HT1080 (cell line): ENCODE data around the gene LIMK2. TPM values are rescaled to one million over a fixed set of nuclear protein-coding genes. Genes with fewer than 3 reads are reported as not detected.

Experiments
- DNase-seq: peaks from one replicate; pipeline ENCODE4 v3.0.0-alpha.2; 2015; ENCODE audit warnings: low read depth
- total RNA-seq: library from RNA; depleted of rRNA; stranded (reverse); fragments of >200 nt; shearing (Covaris generic); gene quantifications from 2 replicates; pipeline ENCODE4 v1.2.3, GENCODE V29; 2014

The LIMK2 gene
- total RNA-seq, 1 experiment from 2014 or later = 18.7 TPM

DNA sequence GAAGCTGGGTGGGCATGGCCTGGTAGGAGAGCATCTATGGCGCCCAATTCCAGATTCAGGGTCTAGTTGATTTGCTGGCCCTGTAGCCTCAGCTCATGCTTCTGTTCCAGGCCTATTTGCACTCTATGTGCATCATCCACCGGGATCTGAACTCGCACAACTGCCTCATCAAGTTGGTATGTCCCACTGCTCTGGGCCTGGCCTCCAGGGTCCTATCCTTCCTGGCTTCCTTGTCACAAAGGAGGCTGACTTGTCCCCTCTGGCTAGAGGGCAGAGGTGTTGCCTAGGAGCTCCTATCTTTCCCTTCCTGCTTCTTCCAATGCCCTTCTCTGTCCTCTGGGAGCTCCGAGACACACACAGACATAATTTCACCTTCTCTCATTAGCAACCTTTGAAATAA is 58.9 kb downstream of the LIMK2 start:
- no peak for DNase-seq

GRCh38 chr22:31271485-31271884 is 59.4 kb downstream of the LIMK2 start:
- DNase-seq = no peak

- peak; percentile 49 for DNase-seq
Measured at GRCh38 chr22:31272522-31273446, 60.7 kb downstream of the LIMK2 start.

GRCh38 chr22:31274017-31274416 is 61.9 kb downstream of the LIMK2 start:
- DNase-seq = no peak

DNA sequence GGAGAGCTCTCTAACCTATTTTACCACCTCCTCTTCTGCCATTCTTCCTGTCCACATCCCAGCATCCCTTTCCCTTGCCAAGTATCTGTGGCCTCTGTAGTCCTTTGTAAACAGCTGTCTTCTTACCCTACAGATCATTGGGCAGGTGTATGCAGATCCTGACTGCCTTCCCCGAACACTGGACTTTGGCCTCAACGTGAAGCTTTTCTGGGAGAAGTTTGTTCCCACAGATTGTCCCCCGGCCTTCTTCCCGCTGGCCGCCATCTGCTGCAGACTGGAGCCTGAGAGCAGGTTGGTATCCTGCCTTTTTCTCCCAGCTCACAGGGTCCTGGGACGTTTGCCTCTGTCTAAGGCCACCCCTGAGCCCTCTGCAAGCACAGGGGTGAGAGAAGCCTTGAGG is 62.9 kb downstream of the LIMK2 start:
- DNase-seq = no peak

GRCh38 chr22:31275576-31275975 is 63.5 kb downstream of the LIMK2 start:
- DNase-seq = no peak

- no peak for DNase-seq
Measured at GRCh38 chr22:31276426-31277167, 64.5 kb downstream of the LIMK2 start.

DNA sequence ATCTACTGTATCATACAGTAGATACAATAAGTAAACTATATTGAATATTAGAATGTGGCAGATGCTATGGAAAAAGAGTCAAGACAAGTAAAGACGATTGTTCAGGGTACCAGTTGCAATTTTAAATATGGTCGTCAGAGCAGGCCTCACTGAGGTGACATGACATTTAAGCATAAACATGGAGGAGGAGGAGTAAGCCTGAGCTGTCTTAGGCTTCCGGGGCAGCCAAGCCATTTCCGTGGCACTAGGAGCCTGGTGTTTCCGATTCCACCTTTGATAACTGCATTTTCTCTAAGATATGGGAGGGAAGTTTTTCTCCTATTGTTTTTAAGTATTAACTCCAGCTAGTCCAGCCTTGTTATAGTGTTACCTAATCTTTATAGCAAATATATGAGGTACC is 65.6 kb downstream of the LIMK2 start:
- no peak for DNase-seq

- no peak for DNase-seq
Measured at GRCh38 chr22:31278151-31278621, 66.1 kb downstream of the LIMK2 start.

GRCh38 chr22:31278626-31279326 is 66.7 kb downstream of the LIMK2 start:
- DNase-seq = no peak

- no peak for DNase-seq
Measured at GRCh38 chr22:31279327-31279669, 67.2 kb downstream of the LIMK2 start.

DNA sequence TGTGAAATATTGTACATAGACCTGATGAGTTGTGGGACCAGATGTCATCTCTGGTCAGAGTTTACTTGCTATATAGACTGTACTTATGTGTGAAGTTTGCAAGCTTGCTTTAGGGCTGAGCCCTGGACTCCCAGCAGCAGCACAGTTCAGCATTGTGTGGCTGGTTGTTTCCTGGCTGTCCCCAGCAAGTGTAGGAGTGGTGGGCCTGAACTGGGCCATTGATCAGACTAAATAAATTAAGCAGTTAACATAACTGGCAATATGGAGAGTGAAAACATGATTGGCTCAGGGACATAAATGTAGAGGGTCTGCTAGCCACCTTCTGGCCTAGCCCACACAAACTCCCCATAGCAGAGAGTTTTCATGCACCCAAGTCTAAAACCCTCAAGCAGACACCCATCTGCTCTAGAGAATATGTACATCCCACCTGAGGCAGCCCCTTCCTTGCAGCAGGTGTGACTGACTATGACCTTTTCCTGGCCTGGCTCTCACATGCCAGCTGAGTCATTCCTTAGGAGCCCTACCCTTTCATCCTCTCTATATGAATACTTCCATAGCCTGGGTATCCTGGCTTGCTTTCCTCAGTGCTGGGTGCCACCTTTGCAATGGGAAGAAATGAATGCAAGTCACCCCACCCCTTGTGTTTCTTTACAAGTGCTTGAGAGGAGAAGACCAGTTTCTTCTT is 67.9 kb downstream of the LIMK2 start:
- DNase-seq = peak; percentile 23

GRCh38 chr22:31281733-31282132 is 69.6 kb downstream of the LIMK2 start:
- DNase-seq = no peak

GRCh38 chr22:31282748-31283468 is 70.8 kb downstream of the LIMK2 start:
- DNase-seq = no peak

DNA sequence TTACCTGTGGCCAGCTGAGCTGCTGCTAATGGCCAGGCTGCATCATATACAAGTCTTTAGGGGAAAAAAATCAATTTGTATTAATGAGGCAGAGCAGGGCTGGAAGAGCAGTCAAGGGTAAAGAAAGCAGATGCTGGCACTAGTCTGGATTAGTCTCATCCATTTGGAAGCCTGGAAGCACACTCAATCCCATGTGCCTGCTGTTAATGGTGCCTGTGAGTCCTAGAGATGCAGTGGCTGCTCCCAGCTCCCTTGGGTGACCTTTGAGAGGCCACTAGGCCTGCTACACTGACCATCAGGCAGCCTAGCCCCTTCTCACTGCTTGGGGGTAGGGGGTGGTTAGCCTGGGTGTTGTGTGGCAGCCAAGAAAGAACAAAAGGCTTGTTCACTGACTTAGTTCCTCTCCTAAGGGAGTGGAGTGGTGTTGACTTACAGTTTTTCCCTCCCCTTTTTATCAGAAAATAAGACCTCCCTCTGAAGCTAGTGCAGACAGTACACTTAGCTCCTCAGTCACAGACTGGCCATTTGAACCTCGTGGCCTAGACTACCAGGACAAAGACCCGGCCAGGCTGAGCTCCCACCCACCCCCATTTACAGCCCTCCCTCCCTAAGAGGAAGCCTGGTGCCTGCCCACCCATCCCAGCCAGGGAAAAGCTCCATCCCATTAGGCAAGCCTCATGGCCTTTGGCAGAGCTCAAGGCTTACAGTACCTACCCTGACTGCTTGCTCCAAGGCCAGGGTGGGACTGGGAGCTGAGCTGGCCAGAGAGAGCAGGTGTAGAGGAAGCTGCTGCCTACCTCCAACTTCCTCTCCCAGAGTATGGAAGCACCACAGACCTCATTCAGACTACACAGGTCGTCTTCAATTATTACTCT is 72.4 kb downstream of the LIMK2 start:
- no peak for DNase-seq

GRCh38 chr22:31286360-31287255 is 74.5 kb downstream of the LIMK2 start:
- DNase-seq = no peak

GRCh38 chr22:31287818-31288495 is 75.9 kb downstream of the LIMK2 start:
- no peak for DNase-seq
